ENCODE results near the gene CLSTN2.

The CLSTN2 gene

DNA sequence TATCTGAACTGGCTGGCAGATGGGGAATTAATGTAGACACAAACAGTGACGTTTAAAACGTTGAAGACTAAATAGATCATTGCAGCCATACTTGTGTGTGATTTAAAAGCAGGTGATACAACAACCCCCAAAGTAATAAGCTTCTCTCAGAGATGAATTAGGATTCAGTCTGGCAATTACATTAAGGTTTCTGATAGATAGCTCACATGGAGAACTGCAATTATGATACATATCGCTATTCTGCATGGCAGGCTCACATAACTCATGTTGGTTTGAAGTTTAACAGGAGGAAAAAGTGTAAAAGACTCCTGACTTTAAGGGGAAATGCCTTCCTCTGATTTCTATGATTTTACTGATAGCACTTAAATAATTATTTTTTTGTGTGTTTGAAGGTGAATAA lies 196.9 kb downstream of the CLSTN2 start:
- Mint-ChIP-seq H3K4me3 (no peak overlapping the region), H3K27me3 (peaks cover 2% of the 10 kb centered on the region), H3K36me3 (no peaks in the 10 kb centered on the region), H3K9me3 (no peaks in the 10 kb centered on the region), H3K4me1 (no peaks in the 10 kb centered on the region), H3K27ac (no peak overlapping the region)
- ATAC-seq (ENCODE audit: low read depth) (no peak), DNase-seq (ENCODE audit: low spot score in 2 of 2) (no peak)

DNA sequence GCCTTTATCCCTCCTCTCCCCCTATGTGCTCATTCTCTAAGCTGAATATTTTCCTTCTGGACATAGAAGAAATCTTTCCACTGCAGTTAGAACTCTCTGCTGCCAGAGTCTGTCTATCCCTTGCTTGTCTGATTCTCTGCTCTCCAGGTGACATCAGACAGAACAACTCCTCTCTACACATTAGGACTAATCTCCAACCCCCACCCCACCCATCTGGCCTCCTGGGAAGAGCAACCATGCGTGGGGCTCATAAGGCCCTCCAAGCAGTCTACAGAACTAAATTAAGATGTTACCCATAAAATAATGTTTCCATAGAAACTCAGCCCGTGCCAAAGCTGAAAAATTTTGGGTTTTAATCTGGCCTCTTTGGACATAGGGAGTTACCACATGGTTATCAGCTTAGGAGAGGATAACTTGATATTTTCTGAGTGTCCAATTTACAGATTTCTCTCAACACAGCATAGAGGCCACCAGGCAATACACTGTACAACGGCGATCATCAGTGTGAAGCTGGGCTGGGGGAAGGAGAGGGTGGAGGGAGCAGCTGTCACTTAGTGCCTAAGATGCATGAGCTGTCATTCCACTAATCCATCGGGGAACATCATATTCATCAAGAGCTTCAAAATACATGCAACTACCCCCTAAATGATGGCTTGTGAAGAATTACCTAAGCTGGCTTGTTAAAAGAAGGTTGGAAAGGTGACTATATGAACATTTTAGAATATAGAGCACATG lies 199.4 kb downstream of the CLSTN2 start:
- Mint-ChIP-seq H3K27ac (no peak overlapping the region), H3K4me3 (no peak overlapping the region), H3K27me3 (peaks cover 5% of the 10 kb centered on the region), H3K4me1 (no peaks in the 10 kb centered on the region), H3K9me3 (no peaks in the 10 kb centered on the region), H3K36me3 (no peaks in the 10 kb centered on the region)
- ATAC-seq (ENCODE audit: low read depth) (no peak), DNase-seq (ENCODE audit: low spot score in 2 of 2) (no peak)

- peaks cover 5% of the 10 kb centered on the region for H3K27me3 Mint-ChIP-seq
- no peaks in the 10 kb centered on the region for H3K9me3 Mint-ChIP-seq
- H3K4me3 Mint-ChIP-seq, result no peak overlapping the region
- H3K36me3 Mint-ChIP-seq, result no peaks in the 10 kb centered on the region
- ATAC-seq (ENCODE audit: low read depth) (no peak), DNase-seq (ENCODE audit: low spot score in 2 of 2) (no peak)
- H3K27ac Mint-ChIP-seq, result no peak overlapping the region
- H3K4me1 Mint-ChIP-seq, result no peaks in the 10 kb centered on the region
Observed at GRCh38 chr3:140135461-140135860, 200.5 kb downstream of the CLSTN2 start.

GRCh38 chr3:140143367-140144069 lies 208.5 kb downstream of the CLSTN2 start:
- Mint-ChIP-seq H3K4me3 (no peak overlapping the region), H3K27ac (no peak overlapping the region)

GRCh38 chr3:140145528-140145927 lies 210.5 kb downstream of the CLSTN2 start:
- Mint-ChIP-seq H3K9me3 (no peaks in the 10 kb centered on the region), H3K4me1 (no peaks in the 10 kb centered on the region), H3K36me3 (no peaks in the 10 kb centered on the region), H3K27me3 (peaks cover 2% of the 10 kb centered on the region), H3K4me3 (no peak overlapping the region), H3K27ac (no peak overlapping the region)
- ATAC-seq (ENCODE audit: low read depth) (no peak), DNase-seq (ENCODE audit: low spot score in 2 of 2) (no peak)

More at GRCh38 chr3:140143367-140144069, 208.5 kb downstream of the CLSTN2 start:
- no peaks in the 10 kb centered on the region for H3K36me3 Mint-ChIP-seq
- no peaks in the 10 kb centered on the region for H3K4me1 Mint-ChIP-seq
- DNase-seq (ENCODE audit: low spot score in 2 of 2) (no peak), ATAC-seq (ENCODE audit: low read depth) (no peak)
- no peaks in the 10 kb centered on the region for H3K9me3 Mint-ChIP-seq
- peaks cover 2% of the 10 kb centered on the region for H3K27me3 Mint-ChIP-seq

DNA sequence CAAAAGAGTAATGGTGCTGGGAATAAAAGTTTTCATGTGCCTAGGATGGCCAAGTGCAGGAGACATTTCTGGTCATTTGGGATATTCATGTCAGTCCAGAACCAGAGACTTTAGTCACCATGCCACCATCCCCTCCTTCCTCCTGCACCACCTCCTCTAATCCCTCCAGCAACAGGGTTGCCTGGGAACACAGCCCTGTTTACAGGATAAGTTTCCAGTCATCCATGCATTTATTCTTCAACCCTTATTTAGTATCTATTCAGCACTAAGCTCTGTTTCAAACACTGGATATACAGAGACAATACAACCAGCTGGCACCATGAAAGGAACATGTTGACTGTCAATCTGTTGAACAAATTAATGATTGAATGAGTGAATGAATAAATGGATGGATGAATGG lies 211.7 kb downstream of the CLSTN2 start:
- Mint-ChIP-seq H3K27me3 (peaks cover 2% of the 10 kb centered on the region), H3K36me3 (no peaks in the 10 kb centered on the region), H3K9me3 (no peaks in the 10 kb centered on the region), H3K4me1 (no peaks in the 10 kb centered on the region), H3K4me3 (no peak overlapping the region), H3K27ac (no peak overlapping the region)
- ATAC-seq (ENCODE audit: low read depth) (no peak), DNase-seq (ENCODE audit: low spot score in 2 of 2) (no peak)

DNA sequence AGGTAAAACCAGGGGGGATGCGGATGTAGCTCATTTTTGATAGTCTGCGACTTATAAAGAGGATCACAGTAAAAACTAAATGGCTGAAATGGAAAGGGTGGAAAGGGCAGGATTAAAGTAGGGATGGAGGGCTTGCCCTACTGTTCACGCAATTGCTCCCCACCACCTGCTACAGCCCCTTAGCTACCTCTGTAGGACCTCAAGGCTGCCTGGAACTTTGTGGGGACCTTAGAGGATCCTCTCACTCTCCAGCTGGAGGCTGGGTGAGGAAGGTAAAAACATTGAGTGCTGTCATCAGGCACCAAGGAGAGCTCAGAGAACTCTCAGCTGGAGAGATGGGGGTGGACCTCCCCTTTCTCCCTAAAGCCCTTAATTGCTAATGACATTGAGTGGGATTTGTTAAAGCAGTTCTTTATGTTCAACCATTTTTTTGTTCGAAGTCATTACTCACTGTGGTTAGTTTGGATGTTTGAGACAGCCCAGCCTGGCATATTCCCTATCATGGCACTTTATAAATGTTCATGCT lies 213.0 kb downstream of the CLSTN2 start:
- no peaks in the 10 kb centered on the region for H3K9me3 Mint-ChIP-seq
- H3K27ac Mint-ChIP-seq, result no peak overlapping the region
- H3K27me3 Mint-ChIP-seq, result peaks cover 1% of the 10 kb centered on the region

DNA sequence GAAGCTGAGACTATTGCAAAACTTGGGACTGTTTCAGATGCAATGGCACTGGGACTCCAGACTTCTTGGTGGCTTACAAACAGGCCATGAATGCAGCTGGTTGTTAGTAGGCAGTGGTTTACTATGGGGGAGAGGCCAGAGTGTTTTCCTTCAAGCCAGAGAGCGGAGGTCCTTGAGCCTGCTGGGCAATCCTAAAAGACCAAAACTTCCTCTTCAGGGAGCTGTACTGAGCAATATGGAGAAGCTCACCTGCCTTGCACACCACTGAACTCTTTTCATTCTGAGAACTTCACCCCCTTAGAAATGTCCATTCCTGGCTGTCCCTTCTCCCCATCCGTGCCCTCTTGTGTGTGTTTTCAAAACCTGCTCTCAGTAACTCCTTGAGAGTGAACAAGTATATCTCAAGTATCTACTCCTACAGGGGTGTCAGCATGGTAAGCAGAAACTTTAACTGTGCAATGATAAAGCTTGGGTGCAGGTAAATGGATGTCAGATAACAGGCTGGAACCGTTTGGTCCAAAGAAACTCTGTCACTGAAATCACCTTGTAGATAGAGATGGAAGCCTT lies 213.9 kb downstream of the CLSTN2 start:
- Mint-ChIP-seq H3K36me3 (no peaks in the 10 kb centered on the region), H3K4me1 (no peaks in the 10 kb centered on the region), H3K27ac (no peak overlapping the region), H3K4me3 (no peak overlapping the region), H3K9me3 (no peaks in the 10 kb centered on the region), H3K27me3 (no peaks in the 10 kb centered on the region)
- ATAC-seq (ENCODE audit: low read depth) (no peak), DNase-seq (ENCODE audit: low spot score in 2 of 2) (no peak)

More for the DNA sequence above, 213.0 kb downstream of the CLSTN2 start:
- Mint-ChIP-seq H3K4me3 (no peak overlapping the region), H3K36me3 (no peaks in the 10 kb centered on the region), H3K4me1 (no peaks in the 10 kb centered on the region)
- ATAC-seq (ENCODE audit: low read depth) (no peak), DNase-seq (ENCODE audit: low spot score in 2 of 2) (no peak)

GRCh38 chr3:140151321-140151720 lies 216.3 kb downstream of the CLSTN2 start:
- H3K9me3 Mint-ChIP-seq, result no peaks in the 10 kb centered on the region
- no peak overlapping the region for H3K27ac Mint-ChIP-seq
- H3K4me3 Mint-ChIP-seq, result no peak overlapping the region
- ATAC-seq (ENCODE audit: low read depth) (no peak), DNase-seq (ENCODE audit: low spot score in 2 of 2) (no peak)
- H3K4me1 Mint-ChIP-seq, result no peaks in the 10 kb centered on the region
- no peaks in the 10 kb centered on the region for H3K27me3 Mint-ChIP-seq
- no peaks in the 10 kb centered on the region for H3K36me3 Mint-ChIP-seq

DNA sequence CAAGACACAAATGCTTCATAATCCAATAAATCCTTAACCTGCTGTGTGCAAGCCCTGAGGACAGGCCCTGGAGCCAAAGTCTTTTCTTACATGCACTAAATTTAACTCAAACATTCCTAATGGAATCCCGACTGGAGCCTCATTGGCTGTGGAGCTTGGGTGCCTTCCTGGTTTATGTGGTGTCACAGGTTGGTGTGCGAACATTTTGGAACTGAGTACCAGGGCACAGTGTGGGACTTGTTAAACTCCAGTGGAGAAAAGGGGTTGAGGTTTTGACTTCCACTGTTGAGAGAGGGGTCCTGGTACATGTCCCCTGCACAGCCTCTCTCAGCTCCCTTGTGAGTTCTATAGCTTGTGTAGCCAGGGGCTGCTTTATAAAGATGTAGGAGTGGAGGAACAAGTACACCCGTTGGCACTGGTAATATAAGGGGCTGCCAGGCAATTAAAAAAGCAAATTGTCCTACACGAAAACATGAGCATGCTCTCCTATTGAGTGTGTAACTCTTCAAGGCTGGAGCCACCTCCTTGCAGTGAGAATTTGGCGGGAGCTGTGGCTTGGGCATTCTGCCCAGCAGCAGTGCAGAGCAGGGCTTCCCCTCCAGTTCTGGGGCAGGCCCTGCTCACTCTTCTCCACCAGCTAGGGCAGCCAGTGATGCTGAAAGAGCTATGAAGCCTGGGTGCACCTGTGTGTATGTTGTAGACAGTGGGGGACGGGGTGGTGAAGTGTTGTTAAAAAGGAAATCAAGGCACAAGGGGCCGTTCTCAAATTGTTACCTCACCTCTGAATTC lies 218.1 kb downstream of the CLSTN2 start:
- no peak for ATAC-seq (ENCODE audit: low read depth)
- Mint-ChIP-seq H3K27me3 (no peaks in the 10 kb centered on the region), H3K36me3 (no peaks in the 10 kb centered on the region), H3K4me1 (no peaks in the 10 kb centered on the region), H3K4me3 (no peak overlapping the region), H3K9me3 (no peaks in the 10 kb centered on the region), H3K27ac (no peak overlapping the region)
- DNase-seq (ENCODE audit: low spot score in 2 of 2), result no peak

GRCh38 chr3:140153736-140154135 lies 218.8 kb downstream of the CLSTN2 start:
- DNase-seq (ENCODE audit: low spot score in 2 of 2) (no peak), ATAC-seq (ENCODE audit: low read depth) (no peak)
- H3K9me3 Mint-ChIP-seq, result no peaks in the 10 kb centered on the region
- H3K4me3 Mint-ChIP-seq, result no peak overlapping the region
- no peaks in the 10 kb centered on the region for H3K27me3 Mint-ChIP-seq
- no peaks in the 10 kb centered on the region for H3K4me1 Mint-ChIP-seq
- H3K27ac Mint-ChIP-seq, result no peak overlapping the region
- H3K36me3 Mint-ChIP-seq, result no peaks in the 10 kb centered on the region

DNA sequence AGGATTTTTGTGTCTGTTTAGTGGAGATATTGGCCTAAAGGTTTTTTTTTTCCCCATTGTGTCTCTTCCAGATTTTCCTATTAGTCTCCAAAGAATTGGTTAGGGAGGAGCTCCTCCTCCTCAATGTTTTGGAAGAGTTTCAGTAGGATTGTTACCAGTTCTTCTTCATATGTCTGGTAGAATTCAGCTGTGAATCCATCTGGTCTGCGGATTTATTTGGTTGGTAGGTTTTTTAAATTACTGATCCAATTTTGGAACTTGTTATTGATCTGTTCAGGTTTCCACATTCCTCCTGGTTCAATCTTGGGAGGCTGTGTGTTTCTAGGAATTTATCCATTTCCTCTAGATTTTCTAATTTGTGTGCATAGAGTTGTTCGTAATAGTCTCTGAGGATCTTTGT lies 222.2 kb downstream of the CLSTN2 start:
- Mint-ChIP-seq H3K4me3 (no peak overlapping the region), H3K27me3 (no peaks in the 10 kb centered on the region), H3K4me1 (no peaks in the 10 kb centered on the region), H3K27ac (no peak overlapping the region), H3K36me3 (no peaks in the 10 kb centered on the region), H3K9me3 (peaks cover 2% of the 10 kb centered on the region)
- DNase-seq (ENCODE audit: low spot score in 2 of 2) (no peak), ATAC-seq (ENCODE audit: low read depth) (no peak)

- ATAC-seq (ENCODE audit: low read depth) (no peak), DNase-seq (ENCODE audit: low spot score in 2 of 2) (no peak)
- peaks cover under 1% of the 10 kb centered on the region for H3K27me3 Mint-ChIP-seq
- H3K36me3 Mint-ChIP-seq, result no peaks in the 10 kb centered on the region
- H3K4me3 Mint-ChIP-seq, result no peak overlapping the region
- H3K9me3 Mint-ChIP-seq, result peaks cover 2% of the 10 kb centered on the region
- H3K27ac Mint-ChIP-seq, result no peak overlapping the region
- H3K4me1 Mint-ChIP-seq, result no peaks in the 10 kb centered on the region
Observed at GRCh38 chr3:140159646-140160045, 224.7 kb downstream of the CLSTN2 start.

GRCh38 chr3:140160553-140160952 lies 225.6 kb downstream of the CLSTN2 start:
- DNase-seq (ENCODE audit: low spot score in 2 of 2), result no peak
- no peak overlapping the region for H3K27ac Mint-ChIP-seq
- H3K27me3 Mint-ChIP-seq, result peaks cover 2% of the 10 kb centered on the region
- H3K4me1 Mint-ChIP-seq, result no peaks in the 10 kb centered on the region
- H3K36me3 Mint-ChIP-seq, result no peaks in the 10 kb centered on the region
- no peak for ATAC-seq (ENCODE audit: low read depth)
- H3K4me3 Mint-ChIP-seq, result no peak overlapping the region
- H3K9me3 Mint-ChIP-seq, result peaks cover 3% of the 10 kb centered on the region
